AG10803 (cell line): ENCODE measurements around the gene PPP2R5B.

Source experiments
- DNase-seq: peaks from one replicate; pipeline ENCODE4 v3.0.0; 2010; ENCODE audit warnings: low read depth
- H3K4me3 ChIP-seq: 2 replicates; pipeline ENCODE4 v1.5.1; 2011; ENCODE audit warnings: mild to moderate bottlenecking, low read length, control low read depth
- TF ChIP-seq, protein P1 (sequence below): conservative IDR thresholded peaks from 2 replicates; pipeline ENCODE4 v1.5.1; 2011; ENCODE audit warnings: mild to moderate bottlenecking, low read length, control low read depth, inconsistent platforms

PPP2R5B gene

GRCh38 chr11:64885367-64886286 lies 38.9 kb upstream of the PPP2R5B start:
- no peak overlapping the region for H3K4me3 ChIP-seq
- peak; percentile 85 for DNase-seq
- TF ChIP-seq, protein P1, sequence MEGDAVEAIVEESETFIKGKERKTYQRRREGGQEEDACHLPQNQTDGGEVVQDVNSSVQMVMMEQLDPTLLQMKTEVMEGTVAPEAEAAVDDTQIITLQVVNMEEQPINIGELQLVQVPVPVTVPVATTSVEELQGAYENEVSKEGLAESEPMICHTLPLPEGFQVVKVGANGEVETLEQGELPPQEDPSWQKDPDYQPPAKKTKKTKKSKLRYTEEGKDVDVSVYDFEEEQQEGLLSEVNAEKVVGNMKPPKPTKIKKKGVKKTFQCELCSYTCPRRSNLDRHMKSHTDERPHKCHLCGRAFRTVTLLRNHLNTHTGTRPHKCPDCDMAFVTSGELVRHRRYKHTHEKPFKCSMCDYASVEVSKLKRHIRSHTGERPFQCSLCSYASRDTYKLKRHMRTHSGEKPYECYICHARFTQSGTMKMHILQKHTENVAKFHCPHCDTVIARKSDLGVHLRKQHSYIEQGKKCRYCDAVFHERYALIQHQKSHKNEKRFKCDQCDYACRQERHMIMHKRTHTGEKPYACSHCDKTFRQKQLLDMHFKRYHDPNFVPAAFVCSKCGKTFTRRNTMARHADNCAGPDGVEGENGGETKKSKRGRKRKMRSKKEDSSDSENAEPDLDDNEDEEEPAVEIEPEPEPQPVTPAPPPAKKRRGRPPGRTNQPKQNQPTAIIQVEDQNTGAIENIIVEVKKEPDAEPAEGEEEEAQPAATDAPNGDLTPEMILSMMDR: no peak

- no peak for DNase-seq
- H3K4me3 ChIP-seq: no peak overlapping the region
- TF ChIP-seq, protein P1: no peak
Measured at GRCh38 chr11:64887234-64887756, 37.2 kb upstream of the PPP2R5B start.

- peak; percentile 45 for DNase-seq
- peak overlapping the region; percentile 30 for H3K4me3 ChIP-seq
- TF ChIP-seq, protein P1: peak; percentile 76
Measured at GRCh38 chr11:64887757-64888405, 36.6 kb upstream of the PPP2R5B start.

DNA sequence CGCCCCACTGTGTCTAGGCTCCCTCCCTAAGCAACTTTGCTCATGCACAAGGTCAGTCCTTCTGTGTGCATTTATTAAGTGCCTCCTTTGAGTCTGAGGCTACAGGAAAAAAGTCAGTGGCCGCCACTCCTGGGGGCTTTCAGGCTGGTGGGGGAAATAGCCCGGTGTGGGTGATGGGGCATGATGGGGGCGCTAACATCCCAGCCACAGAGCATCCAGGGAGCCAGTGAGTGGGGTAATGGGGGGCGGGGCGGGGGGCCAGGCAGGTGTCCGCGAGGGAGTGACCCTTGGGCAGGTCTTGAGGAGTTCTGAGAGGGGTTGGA lies 36.1 kb upstream of the PPP2R5B start:
- TF ChIP-seq, protein P1: no peak

DNA sequence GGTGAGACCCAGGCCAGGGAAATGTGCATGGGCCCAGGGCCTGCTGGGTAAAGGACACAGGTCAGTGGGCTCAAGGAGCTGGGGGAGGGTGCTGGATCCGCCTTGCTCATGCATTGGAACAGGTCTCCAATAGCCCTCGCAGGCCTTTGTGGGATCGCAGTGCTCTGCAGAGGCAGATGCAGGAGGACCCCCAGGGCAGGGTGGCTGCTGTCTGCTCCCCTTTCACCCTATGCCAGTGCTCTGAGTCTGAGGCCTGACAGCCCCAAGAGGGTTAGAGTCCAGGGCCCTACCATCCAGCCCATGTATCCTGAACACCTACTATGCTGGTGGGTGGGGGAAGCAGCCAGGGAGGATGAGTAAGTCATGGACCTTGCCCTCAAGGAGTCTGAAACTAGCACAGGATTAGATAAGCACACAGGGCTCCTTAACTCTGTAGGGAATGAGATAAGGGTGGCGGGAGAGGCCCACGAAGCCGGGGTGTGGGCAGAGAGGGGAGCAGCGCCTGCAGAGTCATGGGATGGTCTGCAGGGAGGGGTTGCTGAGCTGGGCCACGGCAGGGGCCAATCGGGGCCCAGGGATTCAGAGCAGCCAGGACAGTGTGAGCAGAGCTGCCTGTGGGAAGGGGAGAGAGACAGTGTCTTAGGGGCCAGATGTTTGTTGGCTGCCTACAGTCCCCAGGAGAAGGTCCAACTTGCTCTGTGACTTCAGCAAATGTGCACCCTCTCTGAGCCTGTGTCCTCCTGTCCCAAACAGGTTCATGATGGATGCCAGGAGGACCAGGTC lies 35.6 kb upstream of the PPP2R5B start:
- TF ChIP-seq, protein P1: no peak
- no peak overlapping the region for H3K4me3 ChIP-seq

More for the DNA sequence above, 36.1 kb upstream of the PPP2R5B start:
- DNase-seq: no peak
- no peak overlapping the region for H3K4me3 ChIP-seq

DNA sequence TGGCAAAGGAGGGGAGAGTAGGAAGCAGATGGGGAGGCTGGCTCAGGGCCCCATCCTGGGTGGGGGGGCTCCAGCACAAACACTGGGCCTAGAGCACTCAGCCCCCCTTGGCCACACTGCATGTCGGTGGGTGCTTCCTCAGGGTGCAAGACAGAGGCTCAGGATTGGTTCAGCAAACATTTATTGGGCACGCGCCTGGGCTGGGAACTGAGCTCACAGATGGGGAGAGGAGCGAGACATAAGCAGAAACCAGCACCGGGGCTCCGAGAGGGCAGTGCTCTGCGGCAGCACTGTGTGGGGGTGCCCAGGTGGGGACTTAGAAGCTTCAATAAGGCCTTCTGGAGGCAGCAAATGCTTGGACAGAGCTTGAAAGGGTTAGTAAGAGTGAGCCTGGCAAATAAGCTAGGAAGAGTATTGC lies 34.0 kb upstream of the PPP2R5B start:
- DNase-seq: no peak

More for the DNA sequence above, 35.6 kb upstream of the PPP2R5B start:
- no peak for DNase-seq

More for the DNA sequence above, 34.0 kb upstream of the PPP2R5B start:
- TF ChIP-seq, protein P1: no peak
- H3K4me3 ChIP-seq: no peak overlapping the region
